Activated CD8-positive, alpha-beta memory T cell treated with anti-CD3 and anti-CD28 coated beads, Interleukin-2, amount 50 U/mL, for 24 hours (primary cell): Measurements from ENCODE around the gene CCSAP.
"Not testable (repeated sequence)": the region's sequence is repeated elsewhere in the genome, so short reads cannot be mapped to it uniquely, and the experiment has no call there.

ENCODE experiments used
- DNase-seq: peaks from one replicate; pipeline ENCODE4 v3.0.0-alpha.2; 2020; ENCODE audit errors: extremely low read depth

The CCSAP gene, protein sequence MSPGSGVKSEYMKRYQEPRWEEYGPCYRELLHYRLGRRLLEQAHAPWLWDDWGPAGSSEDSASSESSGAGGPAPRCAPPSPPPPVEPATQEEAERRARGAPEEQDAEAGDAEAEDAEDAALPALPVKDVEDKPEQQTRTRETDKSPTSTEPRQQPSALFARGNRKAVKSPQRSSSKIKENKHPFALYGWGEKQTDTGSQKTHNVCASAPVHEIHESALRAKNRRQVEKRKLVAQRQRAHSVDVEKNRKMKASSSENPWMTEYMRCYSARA

DNA sequence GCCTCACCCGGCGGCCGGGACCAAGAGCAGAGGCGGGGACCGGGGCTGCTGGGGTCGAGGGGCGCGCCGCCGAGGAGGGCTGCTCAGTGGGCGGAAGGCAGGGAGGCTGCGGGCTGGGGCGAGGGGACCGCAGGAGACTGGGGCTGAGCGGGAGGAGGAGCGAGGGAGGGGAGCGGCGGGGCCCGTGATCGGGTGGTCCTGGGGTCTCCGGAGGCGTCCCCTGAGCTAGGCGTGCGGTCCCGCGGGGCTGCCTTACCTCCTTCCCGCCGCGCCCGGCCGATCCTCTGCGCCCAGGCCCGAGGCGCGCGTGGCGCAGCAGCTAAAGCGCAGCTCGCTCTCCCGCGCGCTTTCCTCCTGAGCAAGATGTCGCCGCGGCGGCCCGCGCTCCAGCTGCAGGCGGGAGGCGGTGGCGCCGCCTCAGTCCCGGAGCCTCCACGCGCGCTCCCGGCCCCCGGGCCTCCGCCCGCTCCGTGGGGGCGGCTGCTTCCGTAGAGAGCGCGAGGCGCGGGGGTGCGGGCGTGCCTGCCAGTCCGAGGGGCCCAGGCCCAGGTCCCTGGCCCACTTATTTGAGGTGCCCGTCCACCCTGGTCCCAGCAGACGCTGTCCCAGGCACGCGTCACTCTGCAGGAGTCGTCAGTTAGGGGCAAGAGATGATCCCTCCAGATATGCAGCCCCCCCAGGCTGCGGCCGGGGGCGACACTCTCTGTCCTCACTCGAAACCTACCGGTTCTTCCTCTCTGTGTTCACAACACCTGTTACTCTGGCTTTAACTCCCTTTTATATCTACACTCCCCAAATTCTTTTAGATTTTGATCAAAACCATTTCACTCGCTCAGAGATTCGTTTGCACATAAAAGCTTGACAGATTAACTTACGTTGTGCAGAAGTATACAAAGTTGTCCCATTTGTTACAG, at the start of gene CCSAP:
TSS of gene CCSAP (minus strand) at position 392 of the 914 bp plus-strand sequence. CDS start 582 bp downstream, outside the sequence.
- no peak for DNase-seq

- DNase-seq, result no peak
These were observed 47.3 kb upstream of the CCSAP start for GRCh38 chr1:229390130-229390529.

DNA sequence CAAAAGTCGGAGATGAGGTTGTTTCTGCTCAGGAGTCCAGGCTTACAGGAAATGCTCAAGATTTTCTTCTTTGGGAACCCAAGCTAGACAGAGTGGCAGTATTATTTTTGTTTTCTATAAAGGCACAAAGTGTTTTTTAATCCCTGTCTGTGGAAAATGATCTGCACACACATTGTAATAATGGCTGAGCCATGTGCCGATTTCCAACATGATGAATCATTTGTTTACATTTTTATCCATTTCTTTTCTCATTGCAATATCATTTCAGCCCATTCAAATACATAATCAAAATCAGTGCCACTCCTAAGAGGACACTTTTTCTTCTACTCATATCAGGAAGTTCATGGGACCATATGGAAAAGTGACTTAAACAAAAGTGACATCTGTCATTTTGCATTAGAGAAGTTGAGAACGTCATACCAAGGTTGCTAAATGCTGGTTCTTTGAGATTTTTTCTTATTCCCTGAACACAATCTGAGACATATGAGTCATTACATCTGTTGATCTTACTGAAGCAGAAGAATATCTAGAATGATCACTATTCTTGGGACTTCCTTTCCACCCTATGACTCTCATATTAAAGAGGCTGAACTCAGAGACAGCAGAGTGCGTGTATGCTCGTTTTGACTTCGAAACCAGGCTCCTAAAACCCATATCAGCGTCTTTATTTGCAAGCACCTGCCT, 46.2 kb upstream of the CCSAP start:
- no peak for DNase-seq

GRCh38 chr1:229385853-229386456, 43.1 kb upstream of the CCSAP start:
- DNase-seq, result no peak

DNA sequence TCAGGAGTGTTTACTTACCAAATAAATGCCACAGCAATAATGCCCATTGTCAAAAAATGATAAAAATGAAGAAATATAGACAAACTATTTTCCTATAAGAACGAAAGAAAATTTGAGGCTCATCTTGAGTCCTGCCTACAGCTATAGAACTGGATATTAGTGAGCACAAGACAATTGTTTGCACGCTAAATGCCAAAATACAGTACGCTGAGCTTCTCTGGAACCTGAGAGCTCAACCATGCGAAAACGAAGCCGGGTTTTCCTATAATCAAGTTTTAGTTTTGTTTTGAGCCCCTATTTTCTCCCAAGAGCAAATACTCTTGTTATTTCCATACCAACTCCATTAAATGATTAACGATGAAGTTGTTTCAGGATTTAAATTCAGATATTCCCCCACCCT, 42.0 kb upstream of the CCSAP start:
- no peak for DNase-seq

GRCh38 chr1:229383961-229384360, 41.1 kb upstream of the CCSAP start:
- DNase-seq, result no peak

GRCh38 chr1:229383188-229383587, 40.3 kb upstream of the CCSAP start:
- no peak for DNase-seq

DNA sequence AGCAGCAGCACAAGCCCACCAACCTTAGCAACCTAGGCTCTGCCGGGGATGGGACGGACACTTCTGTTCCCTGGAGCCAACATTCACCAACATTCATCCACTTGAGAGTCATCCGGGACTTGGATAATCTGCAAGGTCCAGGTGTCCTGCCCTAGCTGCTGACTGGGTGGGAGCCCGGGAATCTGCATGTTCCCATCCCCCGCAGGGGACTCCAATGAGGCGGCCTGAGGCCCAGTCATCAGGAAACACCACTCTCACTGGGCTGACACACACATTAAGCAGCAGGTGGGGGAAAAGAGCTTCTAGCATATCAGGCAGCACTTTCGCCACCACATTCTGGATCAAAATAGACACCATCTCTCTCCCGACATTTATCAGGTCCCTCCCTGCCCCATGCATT, 38.4 kb upstream of the CCSAP start:
- no peak for DNase-seq

GRCh38 chr1:229380536-229381160, 37.8 kb upstream of the CCSAP start:
- no peak for DNase-seq

- DNase-seq, result no peak
These were observed 37.0 kb upstream of the CCSAP start for GRCh38 chr1:229379846-229380245.

GRCh38 chr1:229378586-229379367, 35.9 kb upstream of the CCSAP start:
- no peak for DNase-seq

- DNase-seq, result not testable (repeated sequence)
These were observed 35.2 kb upstream of the CCSAP start for GRCh38 chr1:229378035-229378434.

DNA sequence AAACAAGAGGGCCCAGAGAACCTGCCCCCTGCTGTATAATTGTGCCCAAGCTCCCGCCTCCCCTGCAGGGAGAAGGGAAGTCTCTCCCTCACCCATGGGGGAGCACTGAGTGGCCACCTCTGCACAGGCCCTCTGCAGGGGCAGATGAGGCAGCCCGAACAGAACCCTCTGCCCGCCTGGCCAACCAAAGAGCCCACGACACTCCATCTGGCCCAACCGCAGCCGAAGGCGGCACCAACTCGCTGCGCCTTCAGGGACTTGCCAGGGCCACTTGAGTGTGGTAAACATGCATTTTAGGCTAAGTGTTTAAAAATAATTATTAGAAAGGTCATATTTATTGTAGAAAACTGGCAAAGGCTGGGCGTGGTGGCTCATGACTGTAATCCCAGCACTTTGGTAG, 34.6 kb upstream of the CCSAP start:
- no peak for DNase-seq

DNA sequence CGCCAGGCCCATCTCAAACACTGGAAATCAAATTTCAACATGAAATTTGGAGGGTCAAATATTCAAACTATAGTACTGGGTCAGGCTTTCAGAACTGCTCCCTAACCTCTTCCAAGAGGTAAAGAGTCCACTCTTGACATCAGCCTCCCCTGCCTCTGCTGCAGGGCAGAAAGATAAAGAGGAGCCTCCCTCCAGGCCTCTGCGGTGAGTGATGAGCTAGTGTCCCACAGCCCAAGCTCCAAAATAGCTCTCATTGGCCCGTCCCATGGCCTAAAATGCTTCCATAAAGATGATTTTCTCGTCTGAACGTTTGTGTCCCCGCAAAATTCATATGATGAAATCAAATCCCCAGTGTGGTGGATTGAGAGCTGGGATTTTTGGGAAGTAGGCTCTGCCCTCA, 33.7 kb upstream of the CCSAP start:
- DNase-seq, result no peak

DNA sequence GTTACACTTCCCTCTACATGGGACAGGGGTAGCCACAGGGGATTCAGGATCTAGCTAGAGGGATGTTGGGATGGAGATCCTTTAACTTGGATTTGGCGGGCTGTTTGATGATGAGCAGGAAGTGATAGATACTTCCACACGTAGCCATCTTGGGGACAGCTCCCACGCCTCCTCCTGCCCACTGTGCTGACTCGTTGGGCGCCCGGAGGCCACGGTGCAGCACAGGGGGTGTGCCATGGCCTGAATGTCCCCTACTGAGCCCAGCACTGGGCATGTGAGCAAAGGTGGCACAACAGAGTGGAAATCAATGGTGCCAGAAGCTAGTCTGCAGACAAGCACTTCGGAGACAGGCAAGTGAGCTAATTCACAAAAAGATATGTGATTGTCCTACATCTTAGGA, 31.6 kb upstream of the CCSAP start:
- no peak for DNase-seq

GRCh38 chr1:229373395-229373794, 30.5 kb upstream of the CCSAP start:
- DNase-seq, result no peak

GRCh38 chr1:229372251-229372650, 29.4 kb upstream of the CCSAP start:
- DNase-seq, result no peak

GRCh38 chr1:229371624-229372023, 28.8 kb upstream of the CCSAP start:
- DNase-seq, result no peak

GRCh38 chr1:229370601-229371021, 27.8 kb upstream of the CCSAP start:
- no peak for DNase-seq

DNA sequence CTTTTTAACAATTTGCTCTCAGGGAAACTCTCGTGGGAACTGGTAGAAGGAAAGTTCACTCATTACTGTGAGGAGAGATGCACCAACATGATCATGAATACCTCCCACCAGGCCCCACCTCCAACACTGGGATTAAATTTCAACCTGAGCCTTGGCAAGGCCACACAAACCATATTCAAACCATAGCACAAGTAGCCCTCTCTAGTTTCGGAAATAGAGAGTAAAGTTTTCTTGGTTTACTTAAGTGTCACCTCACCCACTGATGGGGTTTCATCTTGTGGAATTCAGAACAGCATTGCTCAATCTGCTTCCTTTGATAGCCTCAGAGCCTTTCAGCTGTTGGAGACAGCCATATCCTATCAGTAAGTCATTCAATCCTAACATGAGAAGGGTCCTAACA, 25.5 kb upstream of the CCSAP start:
- DNase-seq, result no peak

- no peak for DNase-seq
These were observed 22.7 kb upstream of the CCSAP start for GRCh38 chr1:229365569-229365968.
